ENCODE results near the gene LYST.
A peak's percentile ranks its signal among the peaks of the same experiment; 100 is the strongest.

Gene LYST

DNA sequence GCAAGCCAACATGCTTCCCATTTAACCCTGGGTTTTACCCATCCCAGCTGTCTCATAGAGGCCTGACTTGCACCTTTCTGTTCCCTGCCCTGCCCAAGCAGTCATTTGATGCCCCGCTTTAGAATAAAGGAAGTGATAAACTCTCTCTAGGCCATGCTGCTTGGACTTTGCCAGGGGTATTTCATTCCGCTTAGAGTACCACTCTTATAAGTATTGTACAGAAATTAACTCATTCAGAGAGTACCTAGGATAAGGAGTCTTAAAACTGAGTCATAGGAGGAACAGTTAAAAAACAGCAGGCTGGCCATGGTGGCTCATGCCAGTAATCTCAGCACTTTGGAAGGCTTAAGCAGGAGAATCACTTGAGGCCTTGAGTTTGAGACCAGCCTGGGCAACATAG, 21.0 kb upstream of the LYST start:
- no peak for DNase-seq

DNA sequence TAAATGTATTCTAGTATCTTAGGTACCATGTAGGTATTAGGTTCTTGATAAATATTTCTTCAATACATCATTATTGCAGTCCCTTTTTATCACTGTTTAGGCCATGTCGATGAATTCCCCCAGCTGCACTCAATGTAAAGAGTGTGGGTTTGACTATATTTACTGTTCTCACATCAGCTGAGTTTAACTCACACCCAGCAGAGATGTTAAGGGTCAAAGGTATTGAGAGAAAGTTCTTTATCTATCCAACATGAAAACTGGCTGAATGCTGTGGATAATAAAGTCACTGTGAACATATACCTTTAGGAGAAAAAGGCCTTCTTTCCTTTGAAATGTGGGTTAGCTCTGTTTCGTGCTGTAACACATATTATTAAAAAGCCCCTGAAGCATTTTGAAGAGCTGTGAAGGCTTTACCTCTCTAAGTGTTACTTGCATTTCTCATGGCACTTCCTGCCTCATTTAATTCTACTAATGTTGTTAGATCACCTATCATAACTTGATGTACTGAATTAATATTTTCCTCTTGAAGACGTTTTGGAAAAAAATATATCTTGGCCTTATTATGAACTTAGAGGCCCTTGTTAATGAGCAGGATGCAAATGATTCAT, 19.1 kb upstream of the LYST start:
- DNase-seq, result no peak

DNA sequence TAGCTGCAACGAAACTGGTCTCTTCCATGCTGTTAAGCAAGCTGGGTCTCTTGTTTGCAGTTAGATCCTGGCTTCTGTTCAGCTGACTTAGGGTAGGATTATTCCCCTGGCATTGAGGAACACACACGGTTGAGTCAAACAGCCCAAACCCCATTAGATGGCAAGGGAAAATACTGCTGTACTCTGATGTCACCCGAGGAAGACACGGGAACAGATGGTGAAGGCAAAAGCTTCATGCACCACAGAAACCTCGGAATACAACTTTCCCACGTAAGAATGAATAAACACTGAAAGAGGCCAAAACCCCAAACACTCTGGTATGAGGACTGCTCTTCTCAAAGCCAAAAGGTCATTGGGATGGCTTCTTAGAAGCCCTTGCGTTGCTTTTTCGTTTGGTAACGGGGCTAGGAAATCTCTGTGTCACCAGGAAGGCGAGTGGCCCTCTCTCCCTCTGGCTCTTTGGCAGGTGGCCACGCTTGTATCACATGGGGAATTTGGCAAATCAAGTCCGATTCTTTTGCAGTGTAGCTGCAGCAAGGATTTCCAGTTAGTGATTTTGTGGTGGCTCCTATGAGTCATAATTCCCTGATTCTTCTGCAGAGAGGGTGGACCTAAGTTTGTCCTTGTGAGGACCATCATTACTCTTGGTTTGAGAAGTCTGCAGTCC, 16.7 kb upstream of the LYST start:
- no peak for DNase-seq

DNA sequence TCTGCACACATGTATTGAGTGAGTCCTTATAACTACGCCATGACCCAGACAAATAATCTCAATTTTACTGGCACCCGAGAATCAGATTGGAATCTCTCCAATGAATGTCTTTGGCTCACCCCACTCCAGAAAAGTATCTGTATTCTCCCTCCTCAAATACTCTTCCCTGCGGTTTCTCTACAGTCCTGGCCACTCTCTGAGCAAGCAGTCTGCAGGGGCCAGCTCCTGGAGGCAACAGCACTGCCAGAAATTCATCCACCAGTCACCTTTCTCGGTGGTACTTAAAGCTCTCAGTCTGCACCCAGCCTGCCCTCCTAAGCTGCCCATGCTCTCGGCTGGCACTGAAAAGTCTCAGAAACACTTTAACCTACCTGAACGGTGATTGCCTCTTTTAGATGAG, 16.1 kb upstream of the LYST start:
- no peak for DNase-seq

DNA sequence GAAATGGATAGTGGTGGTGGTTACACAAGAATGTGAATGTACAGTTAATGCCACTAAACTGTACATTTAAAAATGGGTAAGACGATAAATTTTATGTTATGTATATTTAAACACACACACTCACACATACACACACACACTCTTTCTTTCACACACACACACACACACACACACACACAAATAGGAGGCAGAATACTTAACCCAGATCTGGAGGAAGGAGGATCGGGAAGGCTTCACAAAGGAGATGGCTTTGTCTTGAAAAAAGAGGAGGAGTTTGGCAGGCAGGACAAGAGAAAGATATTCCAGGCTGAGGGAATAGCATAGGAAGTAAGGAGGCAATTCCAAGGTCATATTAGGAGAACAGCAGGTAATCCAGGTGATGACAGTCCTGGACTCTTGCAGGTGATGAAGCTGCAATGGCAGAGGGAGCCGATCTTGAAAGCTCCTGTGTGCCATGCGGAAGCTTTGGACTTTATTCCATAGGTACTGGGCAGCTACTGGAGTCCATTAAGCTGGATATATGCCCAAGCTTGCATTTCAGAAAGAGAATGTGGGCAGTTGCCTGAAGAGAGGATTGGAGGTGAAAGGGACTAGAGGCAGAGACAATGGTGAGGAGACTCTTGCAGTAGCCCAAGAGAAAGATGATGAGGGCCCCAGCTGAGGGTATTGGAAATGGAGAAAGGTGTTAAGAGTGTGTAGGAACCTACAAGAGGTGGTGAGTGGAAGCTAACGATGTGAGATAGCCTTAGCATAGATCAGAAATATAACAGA, 15.4 kb upstream of the LYST start:
- no peak for DNase-seq

DNA sequence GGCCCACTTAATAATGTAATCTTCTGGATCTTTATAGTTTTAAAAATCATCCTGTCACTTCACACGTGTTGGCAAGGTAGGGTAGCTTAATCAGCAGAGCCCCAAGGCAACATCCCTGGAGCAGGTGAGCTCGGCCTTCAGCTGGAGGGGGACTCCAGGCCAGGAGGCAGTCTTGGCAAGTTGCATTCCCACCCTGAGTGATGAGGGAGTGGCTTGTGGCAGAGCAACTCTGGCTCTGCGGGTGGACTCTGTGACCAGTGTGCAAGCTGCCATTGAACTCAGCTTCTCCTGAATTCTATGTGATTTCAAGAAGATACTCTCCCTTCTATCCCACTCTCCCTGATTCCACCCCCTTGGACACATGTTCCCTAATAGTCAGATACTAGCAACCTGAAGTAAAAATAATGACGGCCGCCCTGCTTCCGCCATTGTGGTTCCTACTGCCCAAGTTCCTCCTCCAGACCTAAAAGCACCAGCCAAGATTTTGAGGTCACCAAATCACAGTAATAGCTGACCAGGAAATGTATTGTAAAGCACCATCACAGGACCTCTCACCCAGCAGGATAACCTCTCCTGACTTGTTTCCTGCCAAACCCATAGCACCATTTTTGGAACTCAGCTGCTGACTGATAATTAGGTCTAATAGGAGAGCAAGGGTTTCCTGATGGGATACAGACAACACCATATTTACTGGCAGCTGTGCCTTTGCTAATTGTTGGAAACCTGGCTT, 11.5 kb upstream of the LYST start:
- no peak for DNase-seq

DNA sequence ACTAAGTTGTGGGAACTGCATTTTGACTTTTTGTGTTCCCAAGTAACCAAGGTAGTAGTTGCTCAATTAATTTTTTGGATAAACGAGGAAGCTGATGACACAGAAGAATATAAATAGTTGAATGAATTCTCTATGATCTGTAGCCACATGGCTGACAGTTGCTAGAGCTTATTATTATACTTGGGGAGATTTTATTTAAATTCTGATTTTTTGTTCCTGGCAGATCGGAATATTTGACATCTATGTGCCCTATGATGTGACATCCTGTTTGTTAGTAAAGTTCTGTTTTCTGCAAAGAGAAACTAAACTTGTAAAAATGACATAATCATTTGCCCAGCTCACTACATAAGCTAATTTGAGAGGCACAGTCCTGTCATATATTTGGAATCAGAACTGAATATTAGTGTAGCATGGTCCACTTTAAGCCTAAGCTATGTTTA, 9.7 kb upstream of the LYST start:
- no peak for DNase-seq

DNA sequence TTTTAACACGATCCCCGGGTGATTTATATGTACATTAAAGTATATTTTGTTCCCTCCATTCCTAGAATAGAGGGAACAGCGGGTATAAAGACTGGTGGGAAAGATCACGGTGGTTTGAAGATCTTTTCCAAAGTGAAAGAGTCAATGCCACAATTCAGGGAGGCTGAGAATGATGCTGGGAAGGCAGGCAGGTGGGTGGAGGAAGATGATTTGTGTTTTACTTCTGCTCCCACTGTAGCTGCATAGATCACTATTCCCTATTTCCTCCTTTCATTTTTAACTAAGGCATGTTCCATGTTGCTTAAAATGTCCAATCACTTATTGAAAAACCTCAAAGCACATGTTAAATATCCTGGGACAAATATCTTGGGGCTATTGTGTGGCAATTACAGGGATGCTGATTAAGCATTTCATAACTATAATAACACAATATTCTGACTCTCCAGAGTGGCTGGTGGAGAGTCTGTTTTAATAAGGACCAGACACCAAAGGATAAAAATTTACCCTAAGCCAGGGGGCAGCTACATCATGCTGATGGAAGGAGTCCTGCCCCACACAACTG, 8.4 kb upstream of the LYST start:
- no peak for DNase-seq

DNA sequence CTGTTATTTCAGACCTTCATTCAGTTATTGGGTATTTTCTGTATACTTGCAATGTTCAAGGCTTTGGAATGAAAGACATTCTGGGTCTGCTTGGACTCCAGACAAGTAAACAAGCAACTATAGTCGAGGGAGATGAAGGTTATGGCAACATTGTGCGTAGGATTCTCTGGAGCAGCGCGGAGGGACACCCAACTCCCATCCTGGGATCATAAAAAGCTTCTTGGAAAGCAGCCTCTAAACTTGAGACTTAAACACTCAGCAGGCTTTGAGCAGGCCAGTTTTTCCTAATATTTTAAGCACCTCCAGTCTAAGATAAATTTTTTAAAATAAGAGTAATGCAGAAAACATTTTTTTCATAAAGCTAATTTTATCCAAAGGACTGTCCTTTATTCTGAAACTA, 7.6 kb upstream of the LYST start:
- DNase-seq, result no peak

DNA sequence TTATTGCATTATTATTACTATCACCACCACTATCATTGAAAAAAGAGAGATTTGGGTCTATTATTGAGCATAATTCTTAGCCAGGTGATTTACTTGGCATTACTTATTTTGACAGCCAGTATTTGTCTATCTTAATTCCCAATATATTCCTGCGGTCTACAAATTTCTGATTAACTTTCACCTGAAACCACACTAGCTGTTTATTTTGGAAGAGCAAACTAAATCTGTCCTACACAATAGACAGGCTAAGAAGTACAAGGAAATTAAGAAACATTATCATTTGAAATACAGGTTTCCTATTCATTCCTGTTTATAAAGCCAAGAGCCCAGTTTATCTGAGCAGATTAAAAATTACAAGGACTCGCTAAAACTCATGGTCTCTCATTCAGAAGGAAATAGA, 6.9 kb upstream of the LYST start:
- DNase-seq, result no peak

DNA sequence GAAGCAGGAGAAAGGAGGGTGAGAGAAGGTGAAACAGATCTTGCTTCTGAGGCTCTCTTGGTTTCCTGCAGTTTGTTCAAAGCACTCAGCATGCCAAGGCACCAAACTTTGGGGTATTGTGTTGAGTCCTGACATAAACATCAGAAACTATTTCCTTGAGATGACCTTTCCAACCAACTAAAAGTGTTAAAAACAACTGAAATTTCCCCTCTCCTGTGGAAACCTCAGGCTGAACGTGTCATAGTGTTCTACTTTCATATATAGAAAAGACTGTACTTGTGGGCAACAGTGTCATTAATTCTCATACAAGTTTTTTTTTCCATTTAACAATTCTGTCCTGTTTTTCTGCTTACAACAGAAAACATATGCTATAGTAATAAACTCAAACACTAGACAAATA, 6.3 kb upstream of the LYST start:
- DNase-seq, result no peak

DNA sequence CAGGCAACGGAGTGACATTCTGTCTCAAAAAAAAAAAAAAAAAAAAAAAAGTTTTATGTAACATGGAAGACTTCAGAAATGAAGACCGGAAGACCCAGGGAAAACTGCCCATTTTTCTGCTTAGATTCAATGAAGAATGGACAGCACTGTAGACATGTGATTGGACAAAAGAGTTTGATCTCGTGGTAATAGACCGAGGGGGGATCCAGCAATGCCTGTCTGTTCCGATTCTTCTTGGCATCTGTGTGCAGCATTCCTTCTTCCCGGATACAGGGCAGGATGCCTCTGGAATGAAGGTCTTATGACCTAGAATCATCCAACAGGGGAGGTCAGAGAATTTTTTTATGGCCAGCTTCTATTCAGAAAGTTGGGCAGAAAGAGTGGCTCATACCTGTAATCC, 5.6 kb upstream of the LYST start:
- no peak for DNase-seq

DNA sequence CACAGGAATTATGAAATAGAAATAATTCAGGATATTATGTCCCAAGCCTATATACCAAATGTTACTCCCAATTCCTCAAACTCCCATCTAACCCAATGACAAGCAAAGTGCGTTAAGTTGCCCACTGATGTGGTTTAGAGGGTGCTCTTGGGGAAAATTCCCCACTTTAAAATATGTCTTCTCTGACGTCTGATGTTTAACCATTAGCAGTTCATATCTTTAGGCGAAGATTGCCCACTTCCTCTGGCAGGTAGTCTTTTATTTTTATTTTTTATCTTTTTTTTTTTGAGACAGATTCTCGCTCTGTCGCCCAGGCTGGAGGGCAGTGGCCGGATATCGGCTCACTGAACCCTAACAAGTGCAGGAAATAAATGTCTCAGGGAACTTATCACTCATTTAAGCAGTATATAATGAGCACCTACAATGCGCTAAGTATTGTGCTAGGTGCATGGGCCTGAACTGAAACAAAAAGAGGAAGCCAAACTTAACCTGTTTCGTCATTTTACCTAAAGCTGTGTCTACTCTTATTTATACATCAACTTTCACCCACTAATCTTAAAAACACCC, 1.3 kb upstream of the LYST start:
- DNase-seq, result peak; percentile 39

DNA sequence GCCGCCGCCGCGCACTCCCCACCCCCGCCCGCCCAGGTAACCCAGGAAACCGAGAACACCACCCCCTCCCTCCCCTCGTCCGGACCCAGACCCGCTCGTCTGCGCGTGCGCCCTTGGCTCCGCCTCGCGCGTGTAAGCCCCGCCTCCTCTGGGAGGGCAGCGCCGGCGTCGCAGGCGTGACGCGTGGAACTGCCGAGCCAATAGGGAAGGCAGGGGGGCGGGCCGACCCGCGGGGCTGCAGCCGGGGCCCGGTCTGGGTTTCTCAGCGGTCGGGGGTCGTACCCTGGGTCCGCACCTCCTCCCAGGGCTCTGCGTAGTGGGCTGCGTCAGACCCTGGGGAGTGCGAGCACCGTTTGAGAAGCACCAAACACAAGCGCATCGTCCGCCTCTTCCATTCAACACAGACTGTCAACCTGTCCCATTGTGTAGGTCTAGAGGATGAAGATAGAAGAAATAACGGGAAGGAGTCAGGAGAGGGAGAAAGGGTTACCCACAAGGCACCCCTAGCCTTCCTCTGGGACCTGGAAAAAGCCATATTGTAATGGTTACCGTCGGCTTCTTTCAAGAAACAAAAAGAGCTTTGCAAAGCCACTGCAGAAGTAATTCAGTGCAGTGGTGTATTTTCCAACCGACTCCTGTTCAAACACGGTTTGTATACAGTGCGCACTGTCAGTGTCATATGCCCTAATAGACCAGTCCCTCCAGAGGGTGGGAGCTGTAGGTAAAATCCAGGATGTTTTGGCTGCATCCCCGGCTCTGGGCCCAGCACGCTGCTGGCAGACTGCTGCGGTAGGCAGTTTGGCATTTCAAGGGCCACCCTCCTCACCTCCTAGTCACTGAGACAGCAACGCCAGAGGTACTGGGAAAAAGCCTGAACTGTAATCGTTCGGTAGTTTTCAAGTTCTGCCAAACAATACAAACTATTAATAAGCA, 473 bp upstream of the LYST start:
- DNase-seq, result peak; percentile 97

DNA sequence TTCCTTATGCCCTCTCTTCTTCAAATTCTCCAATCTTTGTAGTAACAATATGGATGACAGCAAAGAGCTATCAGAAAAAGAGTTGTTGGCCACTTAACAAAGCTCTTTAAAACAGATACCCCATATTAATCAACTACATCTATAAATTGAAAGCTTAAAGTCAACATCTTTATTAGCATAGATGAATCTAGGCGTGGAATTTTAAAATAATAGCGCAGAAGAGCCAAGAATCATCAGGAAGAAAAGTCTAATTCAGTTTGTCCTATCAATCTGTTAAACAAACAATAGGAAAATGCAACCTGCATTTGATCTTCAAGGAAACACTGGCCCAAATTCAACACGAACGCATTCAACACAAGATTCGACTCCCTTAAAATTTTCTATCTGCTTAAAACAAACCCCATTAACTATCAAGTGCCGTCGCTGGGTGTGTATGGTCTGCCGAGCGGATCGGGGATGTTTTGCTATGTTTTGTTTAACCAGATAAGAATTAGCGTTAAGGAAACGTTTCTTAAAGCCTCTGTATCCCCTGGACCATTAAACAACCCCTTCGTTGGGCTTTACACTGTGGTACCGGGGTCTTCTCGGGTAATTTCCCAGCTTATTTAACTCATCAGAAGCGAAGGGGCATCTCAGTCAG, 1.0 kb downstream of the LYST start:
- DNase-seq, result no peak

DNA sequence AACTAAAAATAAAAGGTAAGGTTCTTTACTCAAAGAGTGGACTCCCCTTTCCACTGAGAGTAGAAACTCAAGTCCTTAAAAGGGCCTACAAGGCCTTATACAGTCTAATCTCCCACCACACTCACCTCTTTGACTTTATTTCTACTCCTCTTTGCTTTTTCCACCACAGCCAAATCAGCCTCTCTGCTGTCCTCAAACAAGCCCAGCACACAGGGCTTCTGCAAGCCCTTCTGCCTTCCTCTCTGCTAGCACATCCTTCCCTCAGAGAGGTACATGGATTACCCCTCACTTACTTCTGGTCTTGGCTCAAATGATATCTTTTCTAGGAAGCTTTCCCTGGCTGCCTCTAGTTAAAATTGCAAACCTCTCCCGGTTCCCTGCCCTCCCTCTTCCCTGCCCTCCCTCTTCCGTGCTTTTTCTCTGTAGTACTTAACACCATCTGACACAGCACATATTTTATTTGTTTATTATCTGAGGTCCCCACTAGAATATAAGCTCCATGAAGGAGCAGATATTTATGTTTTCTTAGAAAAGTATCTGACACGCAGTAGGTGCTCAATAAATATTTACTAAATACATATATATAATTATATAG, 1.7 kb downstream of the LYST start:
- DNase-seq, result no peak

DNA sequence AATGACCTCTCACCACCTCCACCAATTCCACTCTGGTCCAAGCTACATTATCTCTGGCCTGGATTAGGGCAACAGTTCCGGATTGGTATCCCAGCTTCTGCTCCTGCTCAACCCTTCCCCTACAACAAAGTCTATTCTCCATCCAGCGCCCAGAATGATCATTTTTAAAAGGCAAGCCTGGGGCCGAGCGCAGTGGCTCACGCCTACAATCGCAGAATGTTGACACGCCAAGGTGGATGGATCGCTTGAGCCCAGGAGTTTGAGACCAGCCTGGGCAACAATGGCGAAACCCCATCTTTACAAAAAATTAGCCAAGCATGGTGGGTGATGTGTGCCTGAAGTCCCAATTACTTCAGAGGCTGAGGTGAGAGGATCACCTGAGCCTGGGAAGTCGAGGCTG, 2.2 kb downstream of the LYST start:
- no peak for DNase-seq

DNA sequence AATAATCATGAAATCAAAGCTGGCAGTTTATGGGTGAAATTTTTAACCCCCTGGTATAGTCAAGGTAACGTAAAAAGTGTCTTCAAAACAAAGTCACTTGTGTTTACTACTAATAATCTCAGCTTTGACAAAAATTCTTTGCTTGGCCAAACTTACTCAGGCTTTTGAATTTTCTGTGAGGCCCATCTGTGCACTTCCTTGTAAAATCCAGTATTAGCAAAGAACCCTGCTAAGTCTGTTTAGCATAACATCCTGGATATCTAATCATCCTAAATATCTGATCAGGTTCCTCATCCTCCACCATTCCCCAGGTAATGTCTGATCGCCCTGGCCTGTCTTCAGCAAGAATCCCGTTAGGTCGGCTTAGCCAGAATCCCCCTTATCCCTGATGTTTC, 3.0 kb downstream of the LYST start:
- no peak for DNase-seq

DNA sequence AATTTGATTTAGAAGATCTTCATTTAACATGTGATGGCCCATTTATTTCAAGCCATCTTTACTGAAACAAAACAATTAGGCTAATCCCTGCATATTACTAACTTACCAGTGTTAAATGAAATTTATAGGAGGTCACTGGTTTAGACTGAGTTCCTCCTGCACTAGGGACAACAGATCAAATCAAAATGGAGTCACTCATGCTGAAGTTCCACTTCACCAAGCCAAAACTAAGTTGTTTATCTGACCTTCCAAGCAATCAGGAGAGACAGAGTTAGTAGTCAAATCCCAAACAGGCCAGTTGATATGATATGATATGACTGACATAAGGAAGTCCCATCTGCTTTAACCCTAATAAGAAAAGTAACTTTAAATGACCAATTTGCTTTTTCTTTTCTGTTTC, 4.8 kb downstream of the LYST start:
- no peak for DNase-seq

DNA sequence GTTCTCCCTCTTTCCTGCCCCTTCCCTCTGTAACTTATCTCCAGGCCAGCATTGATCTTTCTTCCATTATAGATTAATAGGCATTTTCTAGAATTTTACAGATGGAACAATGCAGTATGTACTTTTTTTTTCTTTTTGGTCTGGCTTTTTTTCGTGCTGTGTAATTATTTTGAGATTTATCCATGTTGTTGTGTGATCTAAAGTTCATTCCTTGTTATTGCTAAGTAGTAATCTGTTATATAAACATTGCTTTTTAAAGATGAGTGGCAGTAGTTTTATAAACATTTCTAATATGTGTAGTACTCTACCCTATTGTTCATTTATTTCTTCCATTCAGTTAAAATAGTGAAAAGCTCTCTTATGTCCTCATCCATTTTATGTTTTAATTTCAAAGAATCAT, 5.9 kb downstream of the LYST start:
- no peak for DNase-seq

DNA sequence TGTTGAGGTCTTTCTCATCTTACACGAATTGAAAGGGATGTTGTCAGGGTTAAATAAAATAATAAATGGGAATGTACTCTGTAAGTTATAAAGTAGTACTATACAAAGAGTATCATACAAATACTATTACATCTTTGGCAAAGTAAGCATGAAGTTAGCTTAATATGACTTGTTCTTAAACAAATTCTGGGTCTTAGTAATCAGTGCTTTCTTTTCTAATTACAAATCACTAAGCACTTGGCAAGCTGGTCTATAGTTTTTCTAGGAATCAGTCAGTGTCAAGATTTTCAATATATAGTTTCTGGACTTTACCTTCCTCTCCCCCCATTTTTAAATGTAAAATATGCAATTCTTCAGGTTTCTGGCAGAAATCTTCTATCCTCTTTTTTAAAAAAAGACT, 6.9 kb downstream of the LYST start:
- no peak for DNase-seq
